NCI-H82 (cell line): Measurements from ENCODE around the gene MNDA.
"Not testable (repeated sequence)": the region's sequence is repeated elsewhere in the genome, so short reads cannot be mapped to it uniquely, and the experiment has no call there.

Experiments
- DNase-seq: peaks from one replicate; lab custom pipeline; 2025; lab: John Stamatoyannopoulos, UW

The MNDA gene

DNA sequence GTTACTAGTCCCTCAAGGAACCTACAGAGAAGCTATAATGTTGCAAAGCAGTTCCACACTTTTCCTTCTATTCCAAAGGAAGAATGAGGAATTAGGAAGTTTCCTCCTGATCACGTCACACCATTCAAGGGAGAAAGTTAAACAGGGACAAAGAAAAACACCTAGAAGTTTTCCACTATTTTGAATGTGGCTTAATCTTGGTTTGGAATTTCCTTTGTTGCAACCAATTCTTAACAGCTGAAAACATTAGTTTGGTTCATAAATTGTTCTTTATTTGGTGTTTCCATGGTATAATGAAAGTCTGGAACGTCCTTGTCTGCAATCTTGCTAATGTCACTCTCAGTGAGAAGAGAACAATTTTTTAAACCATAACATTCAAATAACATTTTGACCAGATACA lies 8.4 kb downstream of the MNDA start:
- DNase-seq, result no peak

DNA sequence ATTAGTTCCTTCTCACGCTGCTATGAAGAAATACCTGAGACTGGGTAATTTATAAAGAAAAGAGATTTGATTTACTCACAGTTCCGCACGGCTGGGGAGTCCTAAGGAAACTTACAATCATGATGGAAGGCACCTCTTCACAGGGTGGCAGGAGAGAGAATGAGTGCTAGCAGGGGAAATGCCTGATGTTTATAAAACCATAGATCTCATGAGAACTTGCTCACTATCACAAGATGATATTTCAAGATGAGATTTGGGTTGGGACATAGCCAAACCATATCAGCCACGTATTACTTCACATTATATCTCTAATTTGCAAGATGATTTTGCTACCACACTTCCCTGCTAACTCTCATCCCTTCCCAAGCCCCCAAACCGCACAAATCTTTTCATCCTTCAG lies 9.1 kb downstream of the MNDA start:
- DNase-seq, result no peak

DNA sequence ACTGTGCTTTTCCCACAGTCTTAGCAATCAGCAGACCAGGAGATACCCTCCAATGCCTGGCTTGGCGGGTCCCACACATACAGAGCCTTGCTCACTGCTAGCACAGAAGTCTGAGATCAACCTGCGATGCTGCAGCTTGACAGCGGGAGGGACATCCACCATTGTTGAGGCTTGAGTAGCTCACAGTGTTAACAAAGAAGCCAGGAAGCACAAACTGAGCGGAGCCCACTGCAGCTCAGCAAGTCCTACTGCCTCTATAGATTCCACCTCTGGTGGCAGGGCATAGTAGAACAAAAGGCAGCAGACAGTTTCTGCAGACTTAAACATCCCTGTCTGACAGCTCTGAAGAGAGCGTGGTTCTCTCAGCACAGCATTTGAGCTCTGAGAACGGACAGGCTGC lies 33.4 kb downstream of the MNDA start:
- DNase-seq, result no peak

DNA sequence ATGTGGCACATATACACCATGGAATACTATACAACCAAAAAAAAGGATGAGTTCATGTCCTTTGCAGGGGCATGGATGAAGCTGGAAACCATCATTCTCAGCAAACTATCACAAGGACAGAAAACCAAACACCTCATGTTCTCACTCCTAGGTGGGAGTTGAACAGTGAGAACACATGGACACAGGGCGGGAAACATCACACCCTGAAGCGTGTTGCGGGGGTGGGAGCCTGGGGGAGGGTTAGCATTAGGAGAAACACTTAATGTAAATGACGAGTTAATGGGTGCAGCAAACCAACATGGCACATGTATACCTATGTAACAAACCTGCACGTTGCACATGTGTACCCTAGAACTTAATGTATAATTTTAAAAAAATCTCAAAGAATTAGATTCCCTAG lies 39.3 kb downstream of the MNDA start:
- not testable (repeated sequence) for DNase-seq

DNA sequence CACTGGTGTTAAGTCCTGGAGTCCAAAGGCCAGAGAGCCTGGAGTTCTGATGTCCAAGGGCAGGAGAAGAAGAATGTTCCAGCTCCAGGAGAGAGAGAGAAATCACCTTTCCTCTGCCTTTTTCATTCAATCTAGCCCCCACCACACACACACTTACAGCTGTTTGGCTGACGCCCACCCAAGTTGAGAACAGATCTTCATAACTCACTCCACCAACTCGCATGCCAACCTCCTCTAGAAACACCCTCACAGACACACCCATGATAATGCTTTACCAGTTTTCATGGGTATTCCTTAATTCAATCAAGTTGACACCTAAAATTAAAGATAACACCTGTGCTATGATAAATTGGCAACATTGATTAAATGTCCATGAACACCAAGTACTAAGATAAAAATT lies 42.0 kb downstream of the MNDA start:
- DNase-seq, result no peak

DNA sequence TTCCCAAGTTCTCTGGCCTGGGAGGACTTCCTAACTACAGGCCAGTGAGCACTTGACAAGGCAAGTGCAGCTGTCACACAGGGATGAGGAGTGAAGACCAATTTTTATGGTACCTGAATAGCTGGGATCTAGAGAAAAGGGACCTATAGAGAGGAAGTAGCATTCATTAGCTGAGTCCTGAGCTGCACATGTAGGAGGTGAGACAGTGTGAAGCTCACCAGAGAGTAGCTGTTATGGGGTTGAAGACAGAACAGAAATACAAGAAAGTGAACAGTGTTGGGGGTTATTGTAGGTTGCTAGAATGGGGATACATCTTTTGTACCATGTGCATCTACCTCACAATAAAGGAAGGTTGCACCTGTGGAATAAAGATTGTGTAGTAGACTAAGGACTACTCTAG lies 62.5 kb downstream of the MNDA start:
- DNase-seq, result no peak

DNA sequence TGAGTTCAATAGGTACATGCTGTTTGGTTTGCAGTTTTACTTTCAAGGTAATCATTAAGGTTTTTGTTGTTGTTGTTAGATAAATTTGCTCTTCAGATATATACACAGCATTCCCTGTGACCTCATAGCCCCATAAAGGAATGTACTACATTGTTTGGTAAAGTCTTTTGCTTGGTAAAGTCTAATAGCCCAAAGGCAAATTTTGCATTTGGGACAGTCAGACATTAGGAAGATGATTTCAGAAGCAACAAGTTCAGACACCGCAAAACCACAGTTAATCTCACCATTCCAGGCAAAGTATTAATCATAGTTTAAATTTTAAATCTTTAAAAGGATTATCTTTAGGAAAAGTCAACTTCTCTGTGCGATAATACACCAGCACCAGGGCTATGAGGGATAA lies 67.6 kb downstream of the MNDA start:
- DNase-seq, result no peak
